T47D (cell line): ENCODE data around the gene CCDC15.
A peak's percentile ranks its signal among the peaks of the same experiment; 100 is the strongest.
"Not testable (repeated sequence)": the region's sequence is repeated elsewhere in the genome, so short reads cannot be mapped to it uniquely, and the experiment has no call there.

Experiments
- DNase-seq, 2 experiments: peaks; one replicate each; pipeline versions ENCODE4 v3.0.0 to v3.0.0-alpha.2; 2011 to 2012; ENCODE audit warnings: low read depth in 1 of 2, low spot score in 1 of 2
- JUND ChIP-seq: IDR thresholded peaks from 2 replicates; pipeline ENCODE4 v1.6.1; 2012; ENCODE audit warnings: low read depth
- in situ Hi-C: cut with HindIII; loops from 2 replicates; pipeline ENCODE4 v1.10.0; 2016; ENCODE audit warnings: low sequenced_read_pairs, low pct_unique_long_range_greater_than_20kb

Gene CCDC15

GRCh38 chr11:124944565-124944964, 9.4 kb upstream of the CCDC15 start:
- DNase-seq: no peak
- no peak for TF ChIP-seq JUND
- in situ Hi-C loops: no loop called here

DNA sequence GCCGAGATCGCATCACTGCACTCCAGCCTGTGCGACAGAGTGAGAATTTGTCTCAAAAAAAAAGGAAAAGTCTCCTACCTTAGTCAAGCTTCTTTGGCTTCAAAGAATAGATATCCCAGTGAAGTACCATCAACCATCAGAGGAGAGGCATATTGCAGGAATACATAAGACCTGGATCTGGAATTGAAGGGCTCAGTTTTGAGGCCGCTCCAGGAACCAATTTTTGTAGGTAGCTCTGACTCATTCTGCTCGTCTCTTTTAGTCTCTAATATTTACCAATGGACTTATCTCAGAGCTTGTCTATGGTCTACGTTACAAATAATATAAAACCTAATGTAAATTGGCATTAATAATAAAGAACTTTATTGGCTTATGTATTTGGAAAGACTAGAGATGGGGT, 8.2 kb upstream of the CCDC15 start:
- no peak for TF ChIP-seq JUND
- no peak for DNase-seq
- in situ Hi-C loops: no loop called here

DNA sequence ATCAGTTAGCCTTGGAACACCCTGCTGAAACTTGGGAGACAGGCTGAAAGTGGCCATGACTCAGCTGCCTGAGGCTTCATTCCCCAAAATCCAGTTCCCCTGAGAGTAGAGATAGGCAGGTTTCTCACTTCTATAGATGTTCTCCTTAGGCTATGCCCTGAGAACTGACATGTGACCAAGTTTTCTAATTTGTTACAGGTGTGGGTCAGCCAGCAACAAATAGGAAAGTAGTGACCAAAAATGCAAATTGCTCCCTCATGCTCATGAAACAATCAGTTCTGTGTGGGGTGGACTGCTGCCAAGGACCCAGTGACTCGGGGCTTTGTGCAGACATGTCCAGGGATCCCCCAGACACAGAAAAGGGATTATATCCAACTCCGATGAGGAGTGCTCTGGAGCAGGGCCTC, 7.3 kb upstream of the CCDC15 start:
- TF ChIP-seq JUND: no peak
- in situ Hi-C loops: no loop called here
- DNase-seq: no peak

DNA sequence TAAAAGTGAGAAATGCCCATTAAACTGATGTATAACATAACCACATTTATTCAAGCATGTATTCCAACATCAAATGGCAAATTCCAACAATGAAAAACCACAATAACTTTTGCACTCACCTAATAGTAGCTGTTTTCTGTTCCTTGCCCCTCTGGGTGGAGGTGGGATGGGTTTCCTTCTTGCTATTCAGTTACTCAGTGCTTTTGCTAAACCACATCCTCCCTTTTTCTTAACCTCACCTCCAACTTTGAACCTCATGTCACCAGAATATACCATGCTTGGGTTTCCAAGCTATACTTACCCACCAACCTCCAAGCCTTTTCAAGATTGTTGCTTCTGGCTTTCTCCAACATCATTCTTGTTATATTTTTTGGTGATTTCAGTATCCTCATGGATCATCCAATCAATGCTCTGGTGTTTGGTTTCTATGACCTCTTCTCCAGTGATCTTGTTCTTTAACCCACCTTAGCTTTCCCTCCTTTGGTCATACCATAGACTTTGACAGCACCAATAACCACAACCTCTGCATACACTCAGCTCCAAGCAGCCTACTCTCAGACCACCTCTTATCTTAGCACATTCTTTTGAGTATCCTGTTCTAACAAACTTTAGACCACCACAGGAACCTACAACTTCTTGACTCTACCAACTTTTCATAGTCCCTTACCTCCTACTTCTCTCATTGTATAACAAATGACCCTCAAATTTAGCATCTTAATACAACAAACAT, 3.2 kb upstream of the CCDC15 start:
- no peak for TF ChIP-seq JUND
- in situ Hi-C loops: no loop called here
- DNase-seq: no peak

- in situ Hi-C loops: no loop called here
- DNase-seq: no peak
- no peak for TF ChIP-seq JUND
These were observed 2.7 kb upstream of the CCDC15 start for GRCh38 chr11:124951341-124951740.

DNA sequence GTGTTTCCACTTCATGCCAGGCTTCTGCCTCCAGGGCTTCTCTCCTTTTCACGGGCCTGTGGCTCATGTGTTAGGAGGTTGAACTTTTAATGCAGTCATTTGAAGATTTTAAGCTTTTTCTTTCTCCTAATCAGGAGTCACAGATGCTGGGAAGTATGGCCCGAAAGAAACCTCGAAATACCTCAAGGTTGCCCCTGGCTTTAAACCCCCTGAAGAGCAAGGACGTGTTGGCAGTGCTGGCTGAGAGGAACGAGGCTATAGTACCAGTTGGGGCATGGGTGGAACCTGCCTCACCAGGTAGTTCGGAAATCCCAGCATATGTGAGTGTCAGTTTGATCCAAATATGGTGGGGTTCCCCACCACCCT, 571 bp downstream of the CCDC15 start:
- in situ Hi-C loops: no loop called here
- no peak for DNase-seq
- TF ChIP-seq JUND: no peak

- in situ Hi-C loops: no loop called here
- TF ChIP-seq JUND: no peak
- DNase-seq: no peak
These were observed 1.0 kb downstream of the CCDC15 start for GRCh38 chr11:124955035-124955434.

DNA sequence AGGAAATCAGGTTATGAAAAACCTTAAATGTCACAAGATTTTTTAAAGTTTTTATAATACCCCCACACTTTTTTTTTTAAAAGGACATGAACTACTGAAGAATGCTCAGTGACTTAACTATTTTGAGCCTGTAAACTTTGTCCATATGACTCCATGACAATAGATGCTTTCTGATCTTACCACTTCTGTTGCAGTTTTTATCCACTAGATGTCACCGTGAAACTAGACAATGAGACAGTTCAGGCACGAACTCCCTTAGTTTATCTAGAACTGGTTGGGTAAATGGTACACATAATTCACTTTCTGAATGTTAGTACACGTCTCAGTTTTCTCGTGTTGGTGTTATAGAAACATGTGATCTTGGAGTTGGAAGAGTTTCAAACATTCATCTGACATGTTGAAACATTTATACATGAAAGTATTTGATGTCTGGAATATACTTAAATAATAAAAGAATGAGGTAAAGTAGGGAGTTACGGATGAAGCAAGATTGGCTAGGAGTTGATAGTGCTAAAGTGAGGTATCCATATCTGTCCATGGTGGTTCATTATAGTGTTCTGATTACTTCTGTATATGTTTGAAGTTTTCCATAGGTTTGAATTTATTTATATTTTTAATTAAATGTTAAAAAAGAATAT, 8.1 kb downstream of the CCDC15 start:
- in situ Hi-C loops: no loop called here
- DNase-seq: peak; percentile 78 to 93
- no peak for TF ChIP-seq JUND

GRCh38 chr11:124968197-124968596, 14.2 kb downstream of the CCDC15 start:
- DNase-seq, in situ Hi-C loops: not testable (repeated sequence)

DNA sequence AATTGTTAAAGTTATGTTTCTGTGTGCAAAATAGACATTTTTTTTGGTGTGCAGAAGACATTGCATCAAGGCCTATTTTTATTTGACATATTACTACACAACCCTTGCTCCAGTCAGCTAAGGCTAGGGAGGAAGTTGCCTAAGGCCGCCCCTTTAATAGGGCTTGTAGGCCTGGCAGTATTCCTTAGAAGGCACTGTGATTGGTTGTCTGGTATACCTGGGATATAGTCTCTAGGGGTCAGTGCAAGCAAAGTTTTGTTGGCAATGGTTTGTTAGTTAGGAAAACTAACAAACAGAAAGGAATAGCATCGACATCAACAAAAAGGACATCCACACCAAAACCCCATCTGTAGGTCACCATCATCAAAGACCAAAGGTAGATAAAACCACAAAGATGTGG, 16.9 kb downstream of the CCDC15 start:
- TF ChIP-seq JUND: no peak
- in situ Hi-C loops: no loop called here
- peak; percentile 82 to 85 for DNase-seq

DNA sequence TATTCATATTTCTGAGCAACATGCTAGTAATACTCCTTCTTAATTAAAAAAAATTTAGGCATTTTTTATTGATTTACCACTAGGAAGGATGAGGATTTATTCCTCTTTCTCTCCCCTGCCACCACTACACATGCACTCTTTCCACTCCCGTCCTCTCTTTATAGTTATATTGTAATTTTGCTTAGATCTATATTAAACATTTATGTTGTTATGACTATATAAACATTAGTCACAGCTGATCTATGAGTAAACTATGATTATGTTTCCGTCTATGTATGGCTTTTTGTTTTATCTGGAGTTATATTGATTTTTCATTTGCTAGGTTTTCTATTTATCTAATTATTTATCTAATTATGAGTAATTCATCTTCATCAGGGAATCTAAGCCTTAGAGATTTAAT, 17.8 kb downstream of the CCDC15 start:
- TF ChIP-seq JUND: no peak
- in situ Hi-C loops: no loop called here
- no peak for DNase-seq

- in situ Hi-C loops: no loop called here
- no peak for TF ChIP-seq JUND
- peak in 1 of 2 experiments; percentile 3 for DNase-seq
These were observed 22.5 kb downstream of the CCDC15 start for GRCh38 chr11:124976531-124976930.

GRCh38 chr11:124977006-124977405, 23.0 kb downstream of the CCDC15 start:
- in situ Hi-C loops: no loop called here
- TF ChIP-seq JUND: no peak
- DNase-seq: peak in 1 of 2 experiments; percentile 16

DNA sequence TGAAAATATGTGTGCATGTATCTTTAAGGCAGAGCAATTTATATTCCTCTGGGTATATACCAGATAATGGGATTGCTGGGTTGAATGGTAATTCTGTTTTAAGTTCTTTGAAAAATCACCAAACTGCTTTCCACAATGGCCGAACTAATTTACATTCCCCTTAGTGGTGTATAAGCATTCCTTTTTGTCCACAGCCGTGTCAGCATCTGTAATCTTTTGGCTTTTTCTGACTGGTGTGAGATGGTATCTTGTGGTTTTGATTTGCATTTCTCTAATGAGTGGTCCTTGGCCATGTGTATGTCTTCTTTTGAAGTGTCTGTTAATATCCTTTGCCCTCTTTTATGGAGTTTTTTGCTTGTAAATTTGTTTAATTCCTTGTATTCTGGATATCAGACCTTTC, 24.3 kb downstream of the CCDC15 start:
- no peak for DNase-seq
- no peak for TF ChIP-seq JUND
- in situ Hi-C loops: no loop called here
